ENCODE results near the gene DICER1.
"Not testable (repeated sequence)": the region's sequence is repeated elsewhere in the genome, so short reads cannot be mapped to it uniquely, and the experiment has no call there.

The DICER1 gene

DNA sequence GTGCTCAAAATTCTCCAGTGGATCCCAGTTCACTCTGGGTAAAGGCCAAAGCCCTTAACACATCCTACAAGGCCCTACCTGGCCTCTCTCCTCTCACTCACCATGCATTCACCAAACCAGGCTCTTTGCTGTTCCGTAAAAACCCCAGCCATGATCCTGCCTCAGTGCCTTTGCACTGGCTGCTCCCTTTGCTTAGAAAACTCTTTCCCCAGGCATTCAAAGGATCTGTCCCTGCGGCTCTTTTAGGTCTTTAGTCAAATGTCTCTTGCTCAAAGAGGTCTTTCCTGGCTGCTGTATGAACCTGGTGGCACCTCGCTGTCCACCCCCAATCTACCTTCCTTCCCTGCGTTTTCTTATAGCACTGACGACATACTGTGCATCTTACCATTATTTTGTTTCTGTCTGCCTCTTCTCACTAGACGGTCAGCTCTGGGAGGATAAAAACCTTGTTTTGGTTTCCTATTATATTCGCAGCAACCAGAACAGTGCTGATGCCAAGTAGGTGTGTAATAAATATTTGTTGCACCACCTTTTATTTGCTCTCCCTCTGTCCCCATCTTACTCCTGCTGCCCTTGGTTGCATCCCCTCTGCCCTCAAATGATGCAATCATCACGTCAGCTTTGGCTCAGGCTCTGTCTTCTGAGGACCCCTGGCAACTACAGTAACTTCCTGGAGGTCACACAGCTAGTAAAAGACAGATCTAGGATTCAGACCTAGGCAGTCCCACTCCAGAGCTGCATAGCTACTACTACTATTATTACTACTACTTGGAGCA is 23.8 kb upstream of the DICER1 start:
- in situ Hi-C loops (cut with MboI; ENCODE audit: low pct_unique_long_range_greater_than_20kb, low sequenced_read_pairs, unreplicated experiment) = no loop called here
- DNase-seq (ENCODE audit: low spot score) = no peak
- no peak for TF ChIP-seq CTCF (IDR thresholded peaks at IDR 0.05; ENCODE audit: extremely low read depth, insufficient read depth, missing control alignments)

DNA sequence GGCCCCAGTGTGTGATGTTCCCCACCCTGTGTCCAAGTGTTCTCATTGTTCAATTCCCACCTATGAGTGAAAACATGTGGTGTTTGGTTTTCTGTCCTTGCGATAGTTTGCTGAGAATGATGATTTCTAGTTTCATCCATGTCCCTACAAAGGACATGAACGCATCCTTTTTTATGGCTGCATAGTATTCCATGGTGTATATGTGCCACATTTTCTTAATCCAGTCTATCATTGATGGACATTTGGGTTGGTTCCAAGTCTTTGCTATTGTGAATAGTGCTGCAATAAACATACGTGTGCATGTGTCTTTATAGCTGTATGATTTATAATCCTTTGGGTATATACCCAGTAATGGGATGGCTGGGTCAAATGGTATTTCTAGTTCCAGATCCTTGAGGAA is 18.3 kb upstream of the DICER1 start:
- DNase-seq (ENCODE audit: low spot score); in situ Hi-C loops (cut with MboI; ENCODE audit: low pct_unique_long_range_greater_than_20kb, low sequenced_read_pairs, unreplicated experiment): not testable (repeated sequence)

DNA sequence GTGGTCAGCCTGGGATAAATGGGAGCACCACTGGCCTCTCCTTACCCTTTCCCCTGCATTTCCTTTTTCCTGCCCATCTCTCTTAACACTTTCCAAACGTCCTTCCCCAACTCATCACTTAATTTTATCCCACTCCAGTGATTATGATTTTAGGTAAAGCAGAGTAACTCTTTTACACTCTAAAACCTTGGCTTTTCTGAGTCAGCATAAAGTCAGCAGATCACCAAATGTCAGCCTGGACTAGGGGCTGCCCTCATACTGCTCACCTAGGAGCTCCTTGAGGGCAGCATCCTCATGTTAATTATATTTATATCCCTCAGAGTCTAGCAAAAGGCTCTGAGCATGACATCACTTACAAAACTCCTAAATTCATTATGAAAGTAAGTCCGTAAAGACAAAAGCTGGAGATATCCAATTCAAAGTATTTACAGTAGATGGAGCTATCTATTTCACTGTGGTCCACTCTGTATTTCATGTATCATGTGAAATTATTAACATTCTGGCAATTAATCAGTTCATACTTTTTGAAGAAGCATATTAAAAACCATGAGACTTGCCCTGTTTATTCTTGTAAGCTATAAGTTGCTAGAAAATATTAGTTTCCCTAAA is 17.0 kb upstream of the DICER1 start:
- DNase-seq (ENCODE audit: low spot score) = no peak
- in situ Hi-C loops (cut with MboI; ENCODE audit: low pct_unique_long_range_greater_than_20kb, low sequenced_read_pairs, unreplicated experiment) = no loop called here
- TF ChIP-seq CTCF (IDR thresholded peaks at IDR 0.05; ENCODE audit: extremely low read depth, insufficient read depth, missing control alignments) = peak; percentile 7

DNA sequence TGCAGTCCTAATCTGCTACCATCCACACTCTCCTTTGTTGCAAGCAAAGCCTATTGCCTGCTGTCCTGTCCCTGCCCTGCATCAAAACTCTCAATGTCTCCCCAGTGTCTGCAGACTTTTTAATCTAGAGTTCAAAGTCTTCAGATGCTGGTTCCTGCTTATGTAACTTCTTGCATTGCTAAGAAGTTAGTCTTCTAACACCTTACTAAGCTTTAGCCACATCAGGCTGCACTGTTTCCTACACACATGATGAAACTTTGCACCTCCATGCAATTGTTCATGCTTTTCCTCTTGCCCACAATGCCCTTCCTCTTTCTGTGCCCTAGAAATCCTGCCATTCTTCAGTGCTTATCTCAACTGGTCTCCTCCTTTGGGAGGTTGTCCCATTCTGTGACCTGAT is 16.2 kb upstream of the DICER1 start:
- TF ChIP-seq CTCF (IDR thresholded peaks at IDR 0.05; ENCODE audit: extremely low read depth, insufficient read depth, missing control alignments) = no peak
- in situ Hi-C loops (cut with MboI; ENCODE audit: low pct_unique_long_range_greater_than_20kb, low sequenced_read_pairs, unreplicated experiment) = no loop called here
- no peak for DNase-seq (ENCODE audit: low spot score)

GRCh38 chr14:95167177-95167576 is 9.8 kb upstream of the DICER1 start:
- DNase-seq (ENCODE audit: low spot score) = no peak
- TF ChIP-seq CTCF (IDR thresholded peaks at IDR 0.05; ENCODE audit: extremely low read depth, insufficient read depth, missing control alignments) = no peak
- in situ Hi-C loops (cut with MboI; ENCODE audit: low pct_unique_long_range_greater_than_20kb, low sequenced_read_pairs, unreplicated experiment) = no loop called here

- in situ Hi-C loops (cut with MboI; ENCODE audit: low pct_unique_long_range_greater_than_20kb, low sequenced_read_pairs, unreplicated experiment) = no loop called here
- no peak for TF ChIP-seq CTCF (IDR thresholded peaks at IDR 0.05; ENCODE audit: extremely low read depth, insufficient read depth, missing control alignments)
- no peak for DNase-seq (ENCODE audit: low spot score)
Measured at GRCh38 chr14:95165517-95165916, 8.2 kb upstream of the DICER1 start.

GRCh38 chr14:95164506-95164905 is 7.2 kb upstream of the DICER1 start:
- DNase-seq (ENCODE audit: low spot score) = no peak
- TF ChIP-seq CTCF (IDR thresholded peaks at IDR 0.05; ENCODE audit: extremely low read depth, insufficient read depth, missing control alignments) = no peak
- in situ Hi-C loops (cut with MboI; ENCODE audit: low pct_unique_long_range_greater_than_20kb, low sequenced_read_pairs, unreplicated experiment) = no loop called here
